Smooth muscle cell (in vitro differentiated cells): ENCODE results near the gene NSUN6. TPM values are rescaled to one million over a fixed set of nuclear protein-coding genes. Genes with fewer than 3 reads are reported as not detected.
"Not testable (repeated sequence)": the region's sequence is repeated elsewhere in the genome, so short reads cannot be mapped to it uniquely, and the experiment has no call there.

ENCODE experiments used
- DNase-seq: peaks from one replicate; lab custom pipeline; 2025; ENCODE audit not compliant: unreplicated experiment; lab: John Stamatoyannopoulos, UW
- H2AFZ ChIP-seq: fragments of 200-600 bp; sonication (generic); 2 replicates; pipeline ENCODE4 v1.6.0; 2016; ENCODE audit warnings: antibody characterized with exemption, low read depth, mild to moderate bottlenecking
- H3F3A ChIP-seq: fragments of 200-600 bp; sonication (generic); 2 replicates; pipeline ENCODE4 v1.6.0; 2017; ENCODE audit warnings: antibody characterized with exemption, low read depth
- H3K27ac ChIP-seq: fragments of 200-600 bp; sonication (generic); 2 replicates; pipeline ENCODE4 v1.5.1; 2016; ENCODE audit warnings: low read depth, mild to moderate bottlenecking
- H3K27me3 ChIP-seq: fragments of 200-600 bp; sonication (generic); 2 replicates; pipeline ENCODE4 v1.6.1; 2016; ENCODE audit warnings: low read depth, mild to moderate bottlenecking
- H3K36me3 ChIP-seq: fragments of 200-600 bp; sonication (generic); 2 replicates; pipeline ENCODE4 v1.5.1; 2016; ENCODE audit warnings: low read depth
- H3K4me1 ChIP-seq: fragments of 200-600 bp; sonication (generic); 2 replicates; pipeline ENCODE4 v1.5.1; 2016; ENCODE audit warnings: low read depth
- H3K4me2 ChIP-seq: fragments of 200-600 bp; sonication (generic); 2 replicates; pipeline ENCODE4 v1.6.0; 2016; ENCODE audit warnings: mild to moderate bottlenecking
- H3K4me3 ChIP-seq: fragments of 200-600 bp; sonication (generic); 2 replicates; pipeline ENCODE4 v1.5.1; 2016; ENCODE audit warnings: mild to moderate bottlenecking
- H3K79me2 ChIP-seq: fragments of 200-600 bp; sonication (generic); 2 replicates; pipeline ENCODE4 v1.6.0; 2016; ENCODE audit warnings: low read depth, mild to moderate bottlenecking
- H3K9ac ChIP-seq: fragments of 200-600 bp; sonication (generic); 2 replicates; pipeline ENCODE4 v1.6.0; 2016; ENCODE audit warnings: low read depth
- H3K9me3 ChIP-seq: fragments of 200-600 bp; sonication (generic); replicated peaks from 2 replicates; pipeline ENCODE4 v1.5.1; 2016; ENCODE audit warnings: low read depth
- H4K20me1 ChIP-seq: fragments of 200-600 bp; sonication (generic); 2 replicates; pipeline ENCODE4 v1.6.0; 2016; ENCODE audit warnings: low read depth
- CTCF ChIP-seq: fragments of 200-600 bp; sonication (generic); IDR thresholded peaks from 2 replicates; pipeline ENCODE4 v1.5.1; 2017; ENCODE audit warnings: borderline replicate concordance, mild to moderate bottlenecking, antibody characterized with exemption; ENCODE audit not compliant: insufficient read depth, poor library complexity, severe bottlenecking
- WGBS: methylation state at CpG from one replicate; pipeline ENCODE4 v1.1.7; 2016; ENCODE audit warnings: low lambda C conversion rate; 5-methylcytosine and 5-hydroxymethylcytosine counted together
- polyA plus RNA-seq: library from polyadenylated mRNA; unstranded; fragments of >200 nt; fragmentation: Nextera tagmentation; extraction: Ambion mirVana; gene quantifications from 2 replicates; pipeline ENCODE4 v1.2.1, GENCODE V29; 2016
- total RNA-seq: library from RNA; depleted of rRNA; stranded (reverse); fragments of >200 nt; gene quantifications from 2 replicates; pipeline ENCODE4 v1.2.3, GENCODE V29; 2014

Gene NSUN6
- total and polyA plus RNA-seq, 2 experiments from 2014 or later = 6.1 to 7.2 TPM

- 100% methylated on average over 3 of the region's 3 CpGs for WGBS
- H3K27me3 ChIP-seq = no peaks in the 10 kb centered on the region
- H3F3A ChIP-seq = no peaks in the 10 kb centered on the region
- H3K27ac ChIP-seq = no peak overlapping the region
- H2AFZ ChIP-seq = no peak overlapping the region
- no peaks in the 10 kb centered on the region for H3K9me3 ChIP-seq
- no peak for DNase-seq
- H3K9ac ChIP-seq = no peak overlapping the region
- H3K36me3 ChIP-seq = no peaks in the 10 kb centered on the region
- TF ChIP-seq CTCF = no peak
- H4K20me1 ChIP-seq = no peaks in the 10 kb centered on the region
- H3K4me1 ChIP-seq = no peaks in the 10 kb centered on the region
- H3K4me2 ChIP-seq = no peak overlapping the region
- H3K79me2 ChIP-seq = no peaks in the 10 kb centered on the region
- H3K4me3 ChIP-seq = no peak overlapping the region
Measured at GRCh38 chr10:18599392-18599791, 52.0 kb downstream of the NSUN6 start.

- TF ChIP-seq CTCF = no peak
- Histone ChIP-seq H4K20me1 (no peaks in the 10 kb centered on the region), H3K4me1 (no peaks in the 10 kb centered on the region), H3K9me3 (no peaks in the 10 kb centered on the region), H3K4me2 (no peak overlapping the region), H3K27ac (no peak overlapping the region), H3F3A (no peaks in the 10 kb centered on the region), H2AFZ (no peak overlapping the region), H3K27me3 (no peaks in the 10 kb centered on the region), H3K36me3 (no peaks in the 10 kb centered on the region), H3K4me3 (no peak overlapping the region), H3K79me2 (peaks cover 4% of the 10 kb centered on the region), H3K9ac (no peak overlapping the region)
- 94% methylated on average over 6 of the region's 6 CpGs for WGBS
- no peak for DNase-seq
Measured at GRCh38 chr10:18594574-18595156, 56.7 kb downstream of the NSUN6 start.

GRCh38 chr10:18591141-18591540, 60.2 kb downstream of the NSUN6 start:
- not testable (repeated sequence) for H3K9ac ChIP-seq, H3K27me3 ChIP-seq, H4K20me1 ChIP-seq, DNase-seq, H3K36me3 ChIP-seq, H3K27ac ChIP-seq, H3F3A ChIP-seq, H2AFZ ChIP-seq, H3K4me1 ChIP-seq, H3K9me3 ChIP-seq, H3K79me2 ChIP-seq, H3K4me2 ChIP-seq, H3K4me3 ChIP-seq
- WGBS = 93% methylated on average over 1 of the region's 1 CpG

GRCh38 chr10:18586637-18587036, 64.8 kb downstream of the NSUN6 start:
- not testable (repeated sequence) for H3K9ac ChIP-seq, H3K9me3 ChIP-seq, H3F3A ChIP-seq, H3K4me1 ChIP-seq, H3K4me2 ChIP-seq, H3K36me3 ChIP-seq, H3K79me2 ChIP-seq, DNase-seq, H3K4me3 ChIP-seq, H3K27me3 ChIP-seq, H3K27ac ChIP-seq, H4K20me1 ChIP-seq, H2AFZ ChIP-seq
- 98% methylated on average over 10 of the region's 10 CpGs for WGBS
